HG02840 (cell line): ENCODE data around the gene PLPP1.

Source experiments
- ATAC-seq: cut with Tn5 transposase; IDR thresholded peaks from one replicate; pipeline ENCODE4 v1.9.1; 2021; ENCODE audit warnings: mild to moderate bottlenecking, moderate library complexity, moderate number of reproducible peaks; ENCODE audit not compliant: unreplicated experiment, low FRiP score

Gene PLPP1

GRCh38 chr5:55534436-55535198, at the start of gene PLPP1:
Gene PLPP1, minus strand, starts transcription at chr5:55534964. Its CDS starts 335 bp downstream, at chr5:55534629.
- ATAC-seq: peak; percentile 78

- ATAC-seq: no peak
Observed at GRCh38 chr5:55583578-55583977, 48.8 kb upstream of the PLPP1 start.

- no peak for ATAC-seq
Observed at GRCh38 chr5:55582256-55582655, 47.5 kb upstream of the PLPP1 start.

- ATAC-seq: no peak
Observed at GRCh38 chr5:55580042-55580441, 45.3 kb upstream of the PLPP1 start.

- no peak for ATAC-seq
Observed at GRCh38 chr5:55578771-55579170, 44.0 kb upstream of the PLPP1 start.

GRCh38 chr5:55577353-55578060, 42.7 kb upstream of the PLPP1 start:
- no peak for ATAC-seq

GRCh38 chr5:55576661-55577060, 41.9 kb upstream of the PLPP1 start:
- ATAC-seq: no peak

- ATAC-seq: no peak
Observed at GRCh38 chr5:55575815-55576583, 41.2 kb upstream of the PLPP1 start.

- ATAC-seq: no peak
Observed at GRCh38 chr5:55572600-55572999, 37.8 kb upstream of the PLPP1 start.

- no peak for ATAC-seq
Observed at GRCh38 chr5:55572020-55572419, 37.3 kb upstream of the PLPP1 start.

- no peak for ATAC-seq
Observed at GRCh38 chr5:55570570-55570969, 35.8 kb upstream of the PLPP1 start.

GRCh38 chr5:55570026-55570425, 35.3 kb upstream of the PLPP1 start:
- no peak for ATAC-seq

GRCh38 chr5:55569513-55569865, 34.7 kb upstream of the PLPP1 start:
- ATAC-seq: no peak

GRCh38 chr5:55568654-55569512, 34.1 kb upstream of the PLPP1 start:
- ATAC-seq: no peak

- no peak for ATAC-seq
Observed at GRCh38 chr5:55564721-55565120, 30.0 kb upstream of the PLPP1 start.

GRCh38 chr5:55558484-55558883, 23.7 kb upstream of the PLPP1 start:
- no peak for ATAC-seq

GRCh38 chr5:55557123-55557522, 22.4 kb upstream of the PLPP1 start:
- ATAC-seq: no peak

- no peak for ATAC-seq
Observed at GRCh38 chr5:55554585-55555202, 19.9 kb upstream of the PLPP1 start.

- ATAC-seq: no peak
Observed at GRCh38 chr5:55551904-55552303, 17.1 kb upstream of the PLPP1 start.

- no peak for ATAC-seq
Observed at GRCh38 chr5:55551358-55551757, 16.6 kb upstream of the PLPP1 start.
